ENCODE results near the gene OSTC.
"Not testable (repeated sequence)": the region's sequence is repeated elsewhere in the genome, so short reads cannot be mapped to it uniquely, and the experiment has no call there.

Gene OSTC

GRCh38 chr4:108646706-108647105, 3.7 kb upstream of the OSTC start:
- no peak for DNase-seq (ENCODE audit: low read depth)

DNA sequence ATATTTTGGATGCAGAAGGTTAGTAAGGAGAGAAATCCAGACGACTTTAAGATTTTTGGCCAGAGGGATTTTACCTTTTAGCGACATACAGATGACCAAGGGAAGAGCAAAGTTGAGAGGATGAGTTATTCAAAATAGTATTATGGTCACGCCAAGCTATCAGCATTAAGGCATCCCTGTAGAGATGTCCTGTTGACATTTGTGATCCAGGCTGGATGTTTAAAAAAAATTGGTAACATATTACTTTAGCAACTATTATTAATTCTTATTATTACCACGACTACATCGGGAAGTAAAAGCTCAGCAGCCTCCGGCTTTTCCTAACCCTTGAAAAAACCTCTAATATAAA, 562 bp upstream of the OSTC start:
- no peak for DNase-seq (ENCODE audit: low read depth)

GRCh38 chr4:108651014-108651791, 804 bp downstream of the OSTC start:
- DNase-seq (ENCODE audit: low read depth), result no peak

GRCh38 chr4:108662629-108663028, 12.2 kb downstream of the OSTC start:
- no peak for DNase-seq (ENCODE audit: low read depth)

GRCh38 chr4:108674356-108674977, 24.1 kb downstream of the OSTC start:
- no peak for DNase-seq (ENCODE audit: low read depth)

GRCh38 chr4:108681321-108681809, 31.0 kb downstream of the OSTC start:
- no peak for DNase-seq (ENCODE audit: low read depth)

DNA sequence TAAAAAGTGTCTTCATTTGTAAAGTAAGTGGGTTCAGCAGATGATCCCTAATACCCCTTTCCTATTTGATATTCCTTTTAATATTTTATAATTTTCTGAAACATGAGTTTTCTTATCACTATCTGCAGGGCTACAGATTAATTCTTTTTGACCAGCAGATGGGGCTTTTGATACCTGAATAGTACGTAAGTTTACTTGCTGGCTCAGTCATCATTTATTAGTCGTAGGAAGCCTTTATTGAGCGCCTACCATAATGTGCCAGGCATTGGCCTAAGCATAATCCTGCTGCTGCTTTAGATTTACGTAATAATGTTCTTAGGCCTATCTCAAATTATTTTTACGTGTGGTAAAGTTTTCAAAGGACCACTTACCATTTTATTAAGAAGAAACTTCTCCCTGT, 33.1 kb downstream of the OSTC start:
- no peak for DNase-seq (ENCODE audit: low read depth)

DNA sequence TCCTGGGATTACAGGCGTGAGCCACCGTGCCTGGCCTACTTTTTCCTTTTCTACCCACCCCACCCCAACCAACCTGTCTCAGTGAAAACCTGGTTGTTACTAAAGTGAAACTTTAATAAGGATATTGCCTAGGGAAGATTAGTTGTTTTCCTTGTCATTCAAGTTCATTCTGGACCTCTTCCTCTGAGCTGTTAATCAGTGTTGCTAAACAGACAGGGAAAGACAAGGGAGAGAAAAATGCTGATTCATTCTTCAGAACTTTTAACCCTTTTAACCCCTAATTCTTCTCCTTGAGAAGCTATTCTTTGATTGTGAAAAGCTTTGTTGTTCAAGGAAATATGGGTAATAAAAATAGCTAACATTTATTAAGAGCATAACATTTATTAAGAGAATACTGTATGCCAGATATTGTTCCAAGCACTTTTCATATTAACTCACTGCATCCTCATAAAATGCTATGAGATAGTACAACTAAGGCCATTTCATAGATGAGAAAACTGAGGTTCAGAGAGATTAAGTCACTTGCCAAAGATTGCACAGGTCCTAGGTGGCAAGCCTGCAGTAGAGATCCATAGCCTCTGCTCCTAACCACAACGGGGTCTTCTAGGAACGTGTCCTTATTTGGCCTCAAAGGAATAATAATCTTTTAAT, 34.8 kb downstream of the OSTC start:
- no peak for DNase-seq (ENCODE audit: low read depth)

DNA sequence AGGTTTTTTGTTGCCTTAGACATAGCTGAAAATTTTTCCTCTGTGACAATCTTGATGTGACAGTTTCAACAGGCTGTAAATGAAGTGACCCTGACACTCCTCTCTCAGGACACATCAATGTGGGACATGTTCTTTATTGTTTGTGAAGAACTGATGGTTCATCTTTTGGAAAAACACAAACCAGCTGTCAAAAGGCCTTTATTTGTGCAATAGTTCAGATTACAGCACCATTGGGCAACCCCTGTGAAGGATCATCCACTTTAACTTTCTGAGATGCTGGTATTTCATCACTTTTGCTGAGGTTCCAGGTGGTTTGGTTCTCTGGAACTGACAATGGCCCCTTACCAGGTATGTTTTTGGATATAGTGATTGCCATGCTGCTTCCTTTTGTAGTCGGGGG, 40.3 kb downstream of the OSTC start:
- no peak for DNase-seq (ENCODE audit: low read depth)

DNA sequence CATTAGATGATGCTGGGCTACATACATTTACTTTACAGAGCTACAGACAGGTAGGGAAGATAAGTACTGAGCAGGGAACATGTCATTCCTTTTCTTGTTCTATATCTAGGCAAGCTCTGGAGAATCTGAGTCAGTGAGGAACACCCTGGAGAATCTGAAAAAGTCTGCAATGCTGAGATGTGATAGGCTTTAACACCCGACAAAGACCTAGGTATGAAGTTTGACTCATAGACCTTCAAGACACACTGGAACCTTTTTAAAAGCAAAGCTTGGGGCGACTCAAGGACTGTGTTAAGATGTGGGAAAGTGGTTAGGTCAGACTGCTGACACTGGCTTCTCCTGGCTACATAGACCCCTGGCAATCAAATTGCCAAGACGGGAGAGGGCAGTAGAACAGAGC, 42.8 kb downstream of the OSTC start:
- no peak for DNase-seq (ENCODE audit: low read depth)

- no peak for DNase-seq (ENCODE audit: low read depth)
These were observed 43.4 kb downstream of the OSTC start for GRCh38 chr4:108693819-108694218.

DNA sequence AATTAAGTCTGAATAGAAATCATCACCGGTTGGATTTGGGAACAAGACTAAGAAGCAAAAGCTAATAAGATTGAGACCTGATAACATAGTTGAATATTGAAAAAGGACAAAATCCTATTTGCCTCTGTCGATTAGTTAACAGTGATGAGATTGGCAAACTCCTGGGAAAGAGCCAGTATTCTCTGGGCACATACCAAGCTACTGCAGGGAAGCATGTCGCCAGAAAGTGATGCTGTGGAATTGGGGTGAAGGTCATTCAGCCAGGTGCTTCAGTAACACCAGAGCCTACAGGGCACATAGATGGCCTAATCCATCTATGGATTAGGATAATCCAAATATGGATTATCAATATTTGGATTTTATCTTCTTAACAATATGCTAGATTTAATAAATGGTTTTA, 44.0 kb downstream of the OSTC start:
- no peak for DNase-seq (ENCODE audit: low read depth)

GRCh38 chr4:108695062-108695461, 44.7 kb downstream of the OSTC start:
- no peak for DNase-seq (ENCODE audit: low read depth)

- DNase-seq (ENCODE audit: low read depth), result no peak
These were observed 45.8 kb downstream of the OSTC start for GRCh38 chr4:108696160-108696559.

- DNase-seq (ENCODE audit: low read depth), result no peak
These were observed 49.8 kb downstream of the OSTC start for GRCh38 chr4:108700081-108700757.

DNA sequence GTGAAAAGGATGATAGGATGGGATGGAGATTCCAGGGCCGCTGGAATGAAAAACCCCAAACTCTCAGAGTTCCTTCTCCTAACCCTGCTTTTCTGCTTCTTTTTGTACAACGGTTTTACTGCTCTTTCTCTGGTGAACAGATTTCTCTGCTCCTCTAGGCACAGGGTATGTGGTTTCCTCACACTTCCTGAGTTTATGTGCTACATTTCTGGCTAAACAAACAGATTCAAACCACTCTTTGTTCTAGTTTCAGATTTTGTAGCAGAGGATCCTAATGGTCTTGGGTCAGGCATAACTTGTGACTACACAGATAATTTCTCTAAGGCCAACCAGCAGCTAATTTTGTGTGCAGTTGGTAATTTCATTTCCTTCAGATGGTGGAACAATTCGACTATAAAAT, 52.6 kb downstream of the OSTC start:
- no peak for DNase-seq (ENCODE audit: low read depth)

DNA sequence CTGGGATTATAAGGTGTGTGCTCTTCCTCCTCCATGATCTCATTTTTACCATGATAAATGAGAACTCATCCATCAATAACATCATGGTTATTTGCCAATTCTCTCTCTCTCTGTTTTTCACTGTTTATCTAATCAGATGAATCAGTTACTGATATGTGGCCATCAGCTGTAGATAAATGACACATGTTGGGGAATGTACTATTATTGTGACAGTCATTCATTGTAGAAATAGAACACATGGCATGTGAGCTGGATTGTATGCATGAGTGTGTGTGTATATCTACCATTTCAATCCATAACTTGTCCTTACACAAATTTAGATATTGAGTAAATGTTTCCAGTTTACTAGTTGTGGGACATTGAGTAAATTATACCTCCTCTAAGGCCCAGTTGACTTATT, 53.0 kb downstream of the OSTC start:
- no peak for DNase-seq (ENCODE audit: low read depth)

DNA sequence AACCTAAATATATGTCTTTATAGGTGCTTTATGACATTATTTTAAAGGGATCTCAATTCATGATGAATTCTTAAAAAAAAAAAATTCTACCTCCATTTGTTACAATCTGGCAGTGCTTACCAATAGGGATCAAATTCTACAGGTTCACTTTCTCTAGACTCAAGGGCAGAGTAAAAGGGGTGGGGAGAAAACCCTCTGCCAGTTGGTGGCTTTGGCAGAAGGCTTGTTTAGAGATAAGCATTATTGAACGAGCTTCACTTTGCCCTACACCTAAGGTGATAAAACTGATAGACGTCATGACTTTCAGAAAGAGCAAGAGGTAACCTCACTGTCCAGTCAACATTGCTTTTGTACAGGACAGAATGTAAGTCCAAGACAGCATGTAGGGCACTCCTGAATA, 53.6 kb downstream of the OSTC start:
- no peak for DNase-seq (ENCODE audit: low read depth)

- no peak for DNase-seq (ENCODE audit: low read depth)
These were observed 55.9 kb downstream of the OSTC start for GRCh38 chr4:108706289-108706688.

DNA sequence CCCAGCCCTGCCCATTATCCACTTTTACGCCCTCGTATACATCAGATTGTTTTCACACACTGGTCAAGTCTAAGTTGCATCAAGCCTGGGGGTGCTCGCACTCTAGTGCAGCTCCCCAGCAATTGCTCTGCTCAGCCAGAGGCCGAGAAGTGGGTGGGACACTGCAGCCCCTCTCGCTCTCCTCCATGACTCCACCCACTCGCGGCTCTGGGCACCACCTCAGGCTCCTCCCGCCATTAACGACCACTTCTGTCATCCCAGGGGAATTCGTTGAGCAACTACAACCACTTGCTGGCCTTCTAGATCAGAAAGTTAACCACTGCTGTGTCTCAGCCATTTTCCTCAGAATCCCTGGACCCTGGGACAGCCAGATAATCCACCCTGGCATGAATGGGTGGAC, 58.8 kb downstream of the OSTC start:
- DNase-seq (ENCODE audit: low read depth), result no peak

DNA sequence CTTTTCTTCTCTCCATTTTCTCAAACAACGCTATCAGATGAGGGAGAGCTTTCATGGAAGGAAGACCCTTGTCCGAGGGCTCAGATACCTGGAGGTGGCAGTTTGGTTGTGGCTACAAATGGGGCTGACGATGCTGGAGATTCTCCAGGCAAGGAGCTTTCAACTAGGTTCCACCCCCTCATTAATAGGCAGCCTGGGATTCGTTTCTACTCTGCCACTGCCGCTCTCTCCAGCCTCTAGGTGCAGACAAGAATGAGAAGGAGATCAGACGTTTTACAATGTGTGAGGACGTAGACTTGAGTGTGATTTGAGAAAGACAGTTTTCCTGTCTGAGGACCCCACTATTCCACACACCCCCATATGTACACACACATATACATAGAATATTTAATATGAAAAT, 59.3 kb downstream of the OSTC start:
- DNase-seq (ENCODE audit: low read depth), result no peak

DNA sequence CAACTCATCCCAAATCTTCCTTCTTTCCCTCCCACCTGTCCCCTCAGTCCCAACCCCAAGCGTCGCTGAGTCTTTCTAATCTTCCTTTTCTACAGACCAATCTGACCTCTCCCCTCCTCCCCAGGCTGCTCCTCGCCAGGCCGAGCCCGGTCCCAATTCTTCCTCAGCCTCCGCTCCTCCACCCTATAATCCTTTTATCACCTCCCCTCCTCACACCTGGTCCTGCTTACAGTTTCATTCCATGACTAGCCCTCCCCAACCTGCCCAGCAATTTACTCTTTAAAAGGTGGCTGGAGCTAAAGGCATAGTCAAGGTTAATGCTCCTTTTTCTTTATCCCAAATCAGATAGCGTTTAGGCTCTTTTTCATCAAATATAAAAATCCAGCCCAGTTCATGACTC, 60.2 kb downstream of the OSTC start:
- not testable (repeated sequence) for DNase-seq (ENCODE audit: low read depth)

- DNase-seq (ENCODE audit: low read depth), result no peak
These were observed 64.5 kb downstream of the OSTC start for GRCh38 chr4:108714880-108715279.

Measured in stimulated activated CD8-positive, alpha-beta memory T cell treated with anti-CD3 and anti-CD28 coated beads, Interleukin-15, amount 100 ng/mL, for 1 hour (primary cell).